Stimulated activated CD4-positive, alpha-beta T cell treated with anti-CD3 and anti-CD28 coated beads, Interleukin-15, amount 100 ng/mL, for 48 hours (primary cell): Measurements from ENCODE around the gene PCDHA6.
"Not testable (repeated sequence)": the region's sequence is repeated elsewhere in the genome, so short reads cannot be mapped to it uniquely, and the experiment has no call there.

Source experiments
- DNase-seq, 2 donors: peaks; one replicate each; pipeline ENCODE4 v3.0.0-alpha.2; 2020; ENCODE audit warnings: low read depth in 2 of 2

Gene PCDHA6

DNA sequence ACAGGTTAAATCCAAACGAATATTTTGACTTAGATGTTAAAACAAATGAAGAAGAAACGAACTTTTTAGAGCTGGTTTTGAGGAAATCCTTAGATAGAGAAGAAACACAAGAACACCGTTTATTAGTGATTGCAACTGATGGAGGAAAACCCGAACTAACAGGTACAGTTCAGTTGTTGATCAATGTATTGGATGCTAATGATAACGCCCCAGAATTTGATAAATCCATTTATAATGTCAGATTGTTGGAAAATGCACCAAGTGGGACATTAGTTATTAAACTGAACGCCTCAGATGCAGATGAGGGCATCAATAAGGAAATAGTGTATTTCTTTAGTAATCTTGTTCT, 5.5 kb upstream of the PCDHA6 start:
- no peak for DNase-seq

DNA sequence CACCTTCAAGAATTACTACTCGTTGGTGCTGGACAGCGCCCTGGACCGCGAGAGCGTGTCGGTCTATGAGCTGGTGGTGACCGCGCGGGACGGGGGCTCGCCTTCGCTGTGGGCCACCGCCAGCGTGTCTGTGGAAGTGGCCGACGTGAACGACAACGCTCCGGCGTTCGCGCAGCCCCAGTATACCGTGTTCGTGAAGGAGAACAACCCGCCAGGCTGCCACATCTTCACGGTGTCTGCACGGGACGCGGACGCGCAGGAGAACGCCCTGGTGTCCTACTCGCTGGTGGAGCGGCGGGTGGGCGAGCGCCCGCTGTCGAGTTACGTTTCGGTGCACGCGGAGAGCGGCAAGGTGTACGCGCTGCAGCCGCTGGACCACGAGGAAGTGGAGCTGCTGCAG, 4.8 kb upstream of the PCDHA6 start:
- DNase-seq, result not testable (repeated sequence)

DNA sequence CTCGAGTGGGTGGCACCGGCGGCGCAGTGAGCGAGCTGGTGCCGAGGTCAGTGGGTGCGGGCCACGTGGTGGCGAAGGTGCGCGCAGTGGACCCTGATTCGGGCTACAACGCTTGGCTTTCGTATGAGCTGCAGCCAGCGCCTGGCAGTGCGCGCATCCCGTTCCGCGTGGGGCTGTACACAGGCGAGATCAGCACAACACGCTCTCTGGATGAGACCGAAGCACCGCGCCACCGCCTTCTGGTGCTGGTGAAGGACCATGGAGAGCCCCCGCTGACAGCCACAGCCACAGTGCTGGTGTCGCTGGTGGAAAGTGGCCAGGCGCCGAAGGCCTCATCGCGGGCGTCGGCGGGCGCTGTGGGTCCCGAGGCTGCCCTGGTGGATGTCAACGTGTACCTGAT, 4.3 kb upstream of the PCDHA6 start:
- no peak for DNase-seq

DNA sequence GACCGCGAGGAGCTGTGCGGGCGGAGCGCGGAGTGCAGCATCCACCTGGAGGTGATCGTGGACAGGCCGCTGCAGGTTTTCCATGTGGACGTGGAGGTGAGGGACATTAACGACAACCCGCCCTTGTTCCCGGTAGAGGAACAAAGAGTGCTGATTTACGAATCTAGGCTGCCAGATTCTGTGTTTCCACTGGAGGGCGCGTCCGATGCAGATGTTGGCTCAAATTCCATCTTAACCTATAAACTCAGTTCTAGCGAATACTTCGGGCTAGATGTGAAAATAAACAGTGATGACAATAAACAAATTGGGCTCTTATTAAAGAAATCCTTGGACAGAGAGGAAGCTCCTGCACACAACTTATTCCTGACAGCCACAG, 590 bp downstream of the PCDHA6 start:
- DNase-seq, result no peak

DNA sequence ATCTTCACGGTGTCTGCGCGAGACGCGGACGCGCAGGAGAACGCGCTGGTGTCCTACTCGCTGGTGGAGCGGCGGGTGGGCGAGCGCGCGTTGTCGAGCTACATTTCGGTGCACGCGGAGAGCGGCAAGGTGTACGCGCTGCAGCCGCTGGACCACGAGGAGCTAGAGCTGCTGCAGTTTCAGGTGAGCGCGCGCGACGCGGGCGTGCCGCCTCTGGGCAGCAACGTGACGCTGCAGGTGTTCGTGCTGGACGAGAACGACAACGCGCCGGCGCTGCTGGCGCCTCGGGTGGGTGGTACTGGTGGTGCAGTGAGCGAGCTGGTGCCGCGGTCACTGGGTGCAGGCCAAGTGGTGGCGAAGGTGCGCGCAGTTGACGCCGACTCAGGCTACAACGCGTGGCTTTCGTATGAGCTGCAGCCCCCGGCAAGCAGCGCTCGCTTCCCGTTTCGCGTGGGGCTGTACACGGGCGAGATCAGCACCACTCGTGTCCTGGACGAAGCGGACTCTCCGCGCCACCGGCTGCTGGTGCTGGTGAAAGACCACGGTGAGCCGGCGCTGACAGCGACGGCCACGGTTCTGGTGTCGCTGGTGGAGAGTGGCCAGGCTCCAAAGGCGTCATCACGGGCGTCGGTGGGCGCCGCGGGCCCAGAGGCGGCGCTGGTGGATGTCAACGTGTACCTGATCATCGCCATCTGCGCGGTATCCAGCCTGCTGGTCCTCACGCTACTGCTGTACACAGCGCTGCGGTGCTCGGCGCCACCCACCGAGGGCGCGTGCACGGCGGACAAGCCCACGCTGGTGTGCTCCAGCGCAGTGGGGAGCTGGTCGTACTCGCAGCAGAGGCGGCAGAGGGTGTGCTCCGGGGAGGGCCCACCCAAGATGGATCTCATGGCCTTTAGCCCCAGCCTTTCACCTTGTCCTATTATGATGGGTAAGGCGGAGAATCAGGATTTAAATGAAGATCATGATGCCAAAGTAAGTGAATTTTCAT, 2.0 kb downstream of the PCDHA6 start:
- DNase-seq, result not testable (repeated sequence)

DNA sequence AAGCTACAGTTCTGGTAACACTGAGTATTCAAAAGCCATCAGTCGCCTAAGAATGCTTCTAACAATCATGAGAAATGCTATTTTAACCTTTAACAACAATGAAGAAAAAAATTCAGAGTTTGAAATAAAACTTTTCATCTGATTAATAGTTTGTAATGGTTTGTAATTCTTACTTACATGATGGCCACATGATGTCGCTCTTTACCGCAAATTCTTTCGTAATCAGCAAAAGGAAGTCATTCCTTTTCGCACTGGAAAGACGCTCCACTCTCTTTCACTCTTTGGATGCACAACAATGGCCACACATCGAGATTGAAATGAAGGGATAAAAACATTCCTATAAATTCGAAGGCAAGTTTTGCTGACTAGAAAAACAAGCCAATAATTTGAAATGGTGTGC, 6.2 kb downstream of the PCDHA6 start, which contains the start of gene PCDHA7:
Gene PCDHA7 (plus strand): TSS at position 277 of the 400 bp plus-strand sequence. CDS start 115 bp downstream, at position 392.
- DNase-seq, result no peak

DNA sequence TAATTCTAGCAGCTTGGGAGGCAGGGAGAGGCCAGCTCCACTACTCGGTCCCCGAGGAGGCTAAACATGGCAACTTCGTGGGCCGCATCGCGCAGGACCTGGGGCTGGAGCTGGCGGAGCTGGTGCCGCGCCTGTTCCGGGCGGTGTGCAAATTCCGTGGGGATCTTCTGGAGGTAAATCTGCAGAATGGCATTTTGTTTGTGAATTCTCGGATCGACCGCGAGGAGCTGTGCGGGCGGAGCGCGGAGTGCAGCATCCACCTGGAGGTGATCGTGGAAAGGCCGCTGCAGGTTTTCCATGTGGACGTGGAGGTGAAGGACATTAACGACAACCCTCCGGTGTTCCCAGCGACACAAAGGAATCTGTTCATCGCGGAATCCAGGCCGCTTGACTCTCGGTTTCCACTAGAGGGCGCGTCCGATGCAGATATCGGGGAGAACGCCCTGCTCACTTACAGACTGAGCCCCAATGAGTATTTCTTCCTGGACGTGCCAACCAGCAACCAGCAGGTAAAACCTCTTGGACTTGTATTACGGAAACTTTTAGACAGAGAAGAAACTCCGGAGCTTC, 6.8 kb downstream of the PCDHA6 start:
- DNase-seq, result not testable (repeated sequence)

DNA sequence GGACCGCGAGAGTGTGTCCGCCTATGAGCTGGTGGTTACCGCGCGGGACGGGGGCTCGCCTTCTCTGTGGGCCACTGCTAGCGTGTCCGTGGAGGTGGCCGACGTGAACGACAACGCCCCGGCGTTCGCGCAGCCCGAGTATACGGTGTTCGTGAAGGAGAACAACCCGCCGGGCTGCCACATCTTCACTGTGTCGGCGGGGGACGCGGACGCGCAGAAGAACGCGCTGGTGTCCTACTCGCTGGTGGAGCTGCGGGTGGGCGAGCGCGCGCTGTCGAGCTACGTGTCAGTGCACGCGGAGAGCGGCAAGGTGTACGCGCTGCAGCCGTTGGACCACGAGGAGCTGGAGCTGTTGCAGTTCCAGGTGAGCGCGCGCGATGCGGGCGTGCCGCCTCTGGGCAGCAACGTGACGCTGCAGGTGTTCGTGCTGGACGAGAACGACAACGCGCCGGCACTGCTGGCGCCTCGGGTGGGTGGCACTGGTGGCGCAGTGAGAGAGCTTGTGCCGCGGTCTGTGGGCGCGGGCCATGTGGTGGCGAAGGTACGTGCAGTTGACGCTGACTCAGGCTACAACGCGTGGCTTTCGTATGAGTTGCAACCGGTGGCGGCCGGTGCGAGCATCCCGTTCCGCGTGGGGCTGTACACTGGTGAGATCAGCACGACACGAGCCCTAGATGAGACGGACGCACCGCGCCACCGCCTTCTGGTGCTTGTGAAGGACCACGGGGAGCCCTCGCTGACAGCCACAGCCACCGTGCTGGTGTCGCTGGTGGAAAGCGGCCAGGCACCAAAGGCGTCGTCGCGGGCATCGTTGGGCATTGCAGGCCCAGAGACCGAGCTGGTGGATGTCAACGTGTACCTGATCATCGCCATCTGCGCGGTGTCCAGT, 8.1 kb downstream of the PCDHA6 start:
- no peak for DNase-seq

DNA sequence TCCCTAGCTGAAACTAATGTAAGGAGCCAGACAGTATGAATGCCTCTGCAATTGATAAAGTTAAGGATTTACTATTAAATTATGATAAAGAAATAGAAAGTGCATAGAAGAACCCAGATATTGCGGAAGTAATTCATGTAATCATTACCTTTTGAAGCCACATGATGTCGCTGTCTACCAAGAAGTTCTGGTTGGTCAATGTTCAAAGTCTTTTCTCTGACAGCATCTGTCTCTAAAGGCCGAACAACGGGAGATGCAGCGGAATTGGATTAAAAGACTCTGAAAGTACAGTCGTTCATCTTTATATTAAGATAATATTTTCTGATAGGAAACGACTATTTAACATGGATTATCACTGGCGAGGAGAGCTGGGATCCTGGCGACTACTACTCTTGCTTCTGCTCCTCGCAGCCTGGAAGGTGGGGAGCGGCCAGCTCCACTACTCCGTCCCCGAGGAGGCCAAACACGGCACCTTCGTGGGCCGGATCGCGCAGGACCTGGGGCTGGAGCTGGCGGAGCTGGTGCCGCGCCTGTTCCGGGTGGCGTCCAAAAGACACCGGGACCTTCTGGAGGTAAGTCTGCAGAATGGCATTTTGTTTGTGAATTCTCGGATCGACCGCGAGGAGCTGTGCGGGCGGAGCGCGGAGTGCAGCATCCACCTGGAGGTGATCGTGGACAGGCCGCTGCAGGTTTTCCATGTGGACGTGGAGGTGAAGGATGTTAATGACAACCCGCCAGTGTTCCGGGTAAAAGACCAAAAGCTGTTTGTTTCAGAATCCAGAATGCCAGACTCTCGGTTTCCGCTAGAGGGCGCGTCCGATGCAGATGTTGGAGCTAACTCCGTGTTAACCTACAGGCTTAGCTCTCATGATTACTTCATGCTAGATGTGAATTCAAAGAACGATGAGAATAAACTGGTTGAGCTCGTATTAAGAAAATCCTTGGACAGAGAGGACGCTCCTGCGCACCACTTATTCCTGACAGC, 13.5 kb downstream of the PCDHA6 start, which contains the start of gene PCDHA8:
Gene PCDHA8 (plus strand): TSS at position 210 of the 985 bp plus-strand sequence. CDS start 135 bp downstream, at position 345.
- no peak for DNase-seq

DNA sequence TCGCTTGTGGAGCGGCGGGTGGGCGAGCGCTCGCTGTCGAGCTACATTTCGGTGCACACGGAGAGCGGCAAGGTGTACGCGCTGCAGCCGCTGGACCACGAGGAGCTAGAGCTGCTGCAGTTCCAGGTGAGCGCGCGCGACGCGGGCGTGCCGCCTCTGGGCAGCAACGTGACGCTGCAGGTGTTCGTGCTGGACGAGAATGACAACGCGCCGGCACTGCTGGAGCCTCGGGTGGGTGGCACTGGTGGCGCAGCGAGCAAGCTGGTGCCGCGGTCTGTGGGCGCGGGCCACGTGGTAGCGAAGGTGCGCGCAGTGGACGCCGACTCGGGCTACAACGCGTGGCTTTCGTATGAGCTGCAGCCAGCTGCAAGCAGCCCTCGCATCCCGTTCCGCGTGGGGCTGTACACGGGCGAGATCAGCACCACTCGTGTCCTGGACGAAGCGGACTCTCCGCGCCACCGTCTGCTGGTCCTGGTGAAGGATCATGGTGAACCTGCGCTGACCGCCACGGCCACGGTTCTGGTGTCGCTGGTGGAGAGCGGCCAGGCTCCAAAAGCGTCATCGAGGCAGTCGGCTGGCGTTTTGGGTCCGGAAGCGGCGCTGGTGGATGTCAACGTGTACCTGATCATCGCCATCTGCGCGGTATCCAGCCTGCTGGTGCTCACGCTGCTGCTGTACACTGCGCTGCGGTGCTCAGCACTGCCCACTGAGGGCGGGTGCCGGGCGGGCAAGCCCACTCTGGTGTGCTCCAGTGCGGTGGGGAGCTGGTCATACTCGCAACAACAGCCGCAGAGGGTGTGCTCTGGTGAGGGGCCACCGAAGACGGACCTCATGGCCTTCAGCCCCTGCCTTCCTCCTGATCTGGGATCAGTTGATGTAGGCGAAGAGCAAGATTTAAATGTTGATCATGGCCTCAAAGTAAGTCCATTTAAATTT, 15.3 kb downstream of the PCDHA6 start:
- no peak for DNase-seq

DNA sequence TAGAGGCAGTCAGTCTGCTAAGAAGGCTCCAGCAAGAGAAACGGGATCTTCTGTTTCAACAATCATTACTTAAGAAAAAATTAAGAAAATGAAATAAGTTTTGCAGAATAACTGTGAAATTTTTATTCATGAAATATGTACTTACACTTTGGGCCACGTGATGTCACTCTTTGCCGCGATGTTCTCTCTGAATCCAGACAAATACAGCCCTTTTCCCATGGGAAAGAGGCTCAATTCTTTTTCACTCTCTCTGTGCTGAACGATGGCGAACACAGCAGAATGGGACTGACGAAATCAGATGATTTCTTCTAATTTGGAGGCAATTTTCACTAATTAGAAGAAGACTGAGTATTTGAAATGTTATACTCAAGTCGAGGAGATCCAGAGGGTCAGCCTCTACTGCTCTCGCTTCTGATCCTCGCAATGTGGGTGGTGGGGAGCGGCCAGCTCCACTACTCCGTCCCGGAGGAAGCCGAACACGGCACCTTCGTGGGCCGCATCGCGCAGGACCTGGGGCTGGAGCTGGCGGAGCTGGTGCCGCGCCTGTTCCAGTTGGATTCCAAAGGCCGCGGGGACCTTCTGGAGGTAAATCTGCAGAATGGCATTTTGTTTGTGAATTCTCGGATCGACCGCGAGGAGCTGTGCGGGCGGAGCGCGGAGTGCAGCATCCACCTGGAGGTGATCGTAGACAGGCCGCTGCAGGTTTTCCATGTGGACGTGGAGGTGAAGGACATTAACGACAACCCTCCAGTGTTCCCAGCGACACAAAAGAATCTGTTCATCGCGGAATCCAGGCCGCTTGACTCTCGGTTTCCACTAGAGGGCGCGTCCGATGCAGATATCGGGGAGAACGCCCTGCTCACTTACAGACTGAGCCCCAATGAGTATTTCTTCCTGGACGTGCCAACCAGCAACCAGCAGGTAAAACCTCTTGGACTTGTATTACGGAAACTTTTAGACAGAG, 20.7 kb downstream of the PCDHA6 start, which contains the start of gene PCDHA9:
Gene PCDHA9 (plus strand): TSS at position 244 of the 964 bp plus-strand sequence. CDS start 114 bp downstream, at position 358.
- not testable (repeated sequence) for DNase-seq

DNA sequence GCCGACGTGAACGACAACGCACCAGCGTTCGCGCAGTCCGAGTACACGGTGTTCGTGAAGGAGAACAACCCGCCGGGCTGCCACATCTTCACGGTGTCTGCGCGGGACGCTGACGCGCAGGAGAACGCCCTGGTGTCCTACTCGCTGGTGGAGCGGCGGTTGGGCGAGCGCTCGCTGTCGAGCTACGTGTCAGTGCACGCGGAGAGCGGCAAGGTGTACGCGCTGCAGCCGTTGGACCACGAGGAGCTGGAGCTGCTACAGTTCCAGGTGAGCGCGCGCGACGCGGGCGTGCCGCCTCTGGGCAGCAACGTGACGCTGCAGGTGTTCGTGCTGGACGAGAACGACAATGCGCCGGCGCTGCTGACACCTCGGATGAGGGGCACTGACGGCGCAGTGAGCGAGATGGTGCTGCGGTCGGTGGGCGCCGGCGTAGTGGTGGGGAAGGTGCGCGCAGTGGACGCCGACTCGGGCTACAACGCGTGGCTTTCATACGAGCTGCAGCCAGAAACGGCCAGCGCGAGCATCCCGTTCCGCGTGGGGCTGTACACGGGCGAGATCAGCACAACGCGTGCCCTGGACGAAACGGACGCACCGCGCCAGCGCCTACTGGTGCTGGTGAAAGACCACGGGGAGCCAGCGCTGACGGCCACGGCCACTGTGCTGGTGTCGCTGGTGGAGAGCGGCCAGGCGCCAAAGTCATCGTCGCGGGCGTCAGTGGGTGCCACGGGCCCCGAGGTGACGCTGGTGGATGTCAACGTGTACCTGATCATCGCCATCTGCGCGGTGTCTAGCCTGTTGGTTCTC, 22.3 kb downstream of the PCDHA6 start:
- not testable (repeated sequence) for DNase-seq

DNA sequence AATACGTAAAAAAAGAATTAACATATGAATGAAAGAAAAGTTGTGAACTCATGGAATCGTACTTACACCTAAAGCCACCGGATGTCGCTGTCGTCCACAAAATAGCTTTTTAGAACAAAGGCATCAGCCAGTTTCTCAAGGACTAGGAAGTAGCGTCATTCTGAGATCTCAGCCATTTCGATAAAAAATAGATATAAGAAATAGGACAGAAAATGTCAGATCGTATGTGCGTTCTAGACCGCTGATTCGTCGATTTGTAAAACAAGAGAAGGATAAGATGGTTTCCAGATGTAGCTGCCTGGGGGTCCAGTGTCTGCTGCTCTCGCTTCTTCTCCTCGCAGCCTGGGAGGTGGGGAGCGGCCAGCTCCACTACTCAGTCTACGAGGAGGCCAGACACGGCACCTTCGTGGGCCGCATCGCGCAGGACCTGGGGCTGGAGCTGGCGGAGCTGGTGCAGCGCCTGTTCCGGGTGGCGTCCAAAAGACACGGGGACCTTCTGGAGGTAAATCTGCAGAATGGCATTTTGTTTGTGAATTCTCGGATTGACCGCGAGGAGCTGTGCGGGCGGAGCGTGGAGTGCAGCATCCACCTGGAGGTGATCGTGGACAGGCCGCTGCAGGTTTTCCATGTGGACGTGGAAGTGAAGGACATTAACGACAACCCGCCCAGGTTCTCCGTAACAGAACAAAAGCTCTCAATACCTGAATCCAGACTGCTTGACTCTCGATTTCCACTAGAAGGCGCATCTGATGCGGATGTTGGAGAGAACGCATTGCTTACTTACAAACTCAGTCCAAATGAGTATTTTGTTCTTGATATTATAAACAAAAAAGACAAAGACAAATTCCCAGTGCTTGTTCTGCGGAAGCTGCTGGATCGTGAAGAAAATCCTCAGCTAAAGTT, 28.3 kb downstream of the PCDHA6 start, which contains the start of gene PCDHA10:
Gene PCDHA10 (plus strand): TSS at position 126 of the 903 bp plus-strand sequence. CDS start 152 bp downstream, at position 278.
- DNase-seq, result no peak

DNA sequence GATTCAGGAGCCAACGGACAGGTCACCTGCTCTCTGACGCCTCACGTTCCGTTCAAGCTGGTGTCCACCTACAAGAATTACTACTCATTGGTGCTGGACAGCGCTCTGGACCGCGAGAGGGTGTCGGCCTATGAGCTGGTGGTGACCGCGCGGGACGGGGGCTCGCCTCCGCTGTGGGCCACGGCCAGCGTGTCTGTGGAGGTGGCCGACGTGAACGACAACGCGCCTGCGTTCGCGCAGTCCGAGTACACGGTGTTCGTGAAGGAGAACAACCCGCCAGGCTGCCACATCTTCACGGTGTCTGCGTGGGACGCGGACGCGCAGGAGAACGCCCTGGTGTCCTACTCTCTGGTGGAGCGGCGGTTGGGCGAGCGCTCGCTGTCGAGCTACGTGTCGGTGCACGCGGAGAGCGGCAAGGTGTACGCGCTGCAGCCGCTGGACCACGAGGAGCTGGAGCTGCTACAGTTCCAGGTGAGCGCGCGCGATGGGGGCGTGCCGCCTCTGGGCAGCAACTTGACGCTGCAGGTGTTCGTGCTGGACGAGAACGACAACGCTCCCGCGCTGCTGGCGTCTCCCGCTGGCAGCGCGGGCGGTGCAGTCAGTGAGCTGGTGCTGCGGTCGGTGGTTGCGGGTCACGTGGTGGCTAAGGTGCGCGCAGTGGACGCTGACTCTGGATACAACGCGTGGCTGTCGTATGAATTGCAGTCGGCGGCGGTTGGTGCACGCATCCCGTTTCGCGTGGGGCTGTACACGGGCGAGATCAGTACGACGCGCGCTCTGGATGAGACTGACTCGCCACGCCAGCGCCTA, 29.6 kb downstream of the PCDHA6 start:
- DNase-seq, result no peak

DNA sequence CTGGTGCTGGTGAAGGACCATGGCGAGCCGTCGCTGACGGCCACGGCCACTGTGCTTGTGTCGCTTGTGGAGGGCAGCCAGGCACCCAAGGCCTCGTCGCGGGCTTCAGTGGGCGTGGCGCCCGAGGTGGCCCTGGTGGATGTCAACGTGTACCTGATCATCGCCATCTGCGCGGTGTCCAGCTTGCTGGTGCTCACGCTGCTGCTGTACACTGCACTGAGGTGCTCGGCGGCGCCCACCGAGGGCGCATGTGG, 30.2 kb downstream of the PCDHA6 start:
- DNase-seq, result no peak
